ENCODE data around the gene SYCP1. TPM values are rescaled to one million over a fixed set of nuclear protein-coding genes. Genes with fewer than 3 reads are reported as not detected.
"Not testable (repeated sequence)": the region's sequence is repeated elsewhere in the genome, so short reads cannot be mapped to it uniquely, and the experiment has no call there.

The SYCP1 gene
- total RNA-seq, 1 experiment from 2014 or later = not detected

DNA sequence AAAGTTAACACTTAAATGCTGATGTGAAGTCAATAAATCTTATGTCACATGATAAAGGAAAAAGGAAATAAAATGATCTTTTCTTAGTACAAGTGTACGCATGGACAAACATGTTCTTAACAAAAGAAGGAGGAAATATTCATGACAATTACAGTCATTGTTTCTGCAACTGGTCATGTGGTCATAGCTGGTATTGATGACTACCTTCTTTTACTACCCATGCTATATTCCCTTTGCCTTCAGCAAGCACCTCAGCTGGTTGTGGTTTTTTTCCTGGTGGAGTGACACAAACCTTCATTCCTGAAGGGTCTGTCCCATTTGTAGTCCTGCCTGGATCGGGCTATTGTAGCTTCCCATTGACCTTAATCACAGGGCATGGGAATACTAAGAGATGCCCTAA, 151.5 kb downstream of the SYCP1 start:
- POLR2A ChIA-PET = no interaction called here
- intact Hi-C loops (cut with micrococcal nuclease) = no loop called here
- Mint-ChIP-seq H3K4me1 (ENCODE audit: insufficient read depth, unreplicated experiment) (no peaks in the 10 kb centered on the region), H3K27me3 (ENCODE audit: insufficient read depth, unreplicated experiment) (peaks cover 30% of the 10 kb centered on the region), H3K27ac (ENCODE audit: low read depth, unreplicated experiment) (no peak overlapping the region), H3K9me3 (ENCODE audit: unreplicated experiment) (no peaks in the 10 kb centered on the region), H3K36me3 (ENCODE audit: insufficient read depth, unreplicated experiment) (no peaks in the 10 kb centered on the region), H3K4me3 (ENCODE audit: unreplicated experiment) (no peak overlapping the region)
- TF ChIP-seq, protein P1, sequence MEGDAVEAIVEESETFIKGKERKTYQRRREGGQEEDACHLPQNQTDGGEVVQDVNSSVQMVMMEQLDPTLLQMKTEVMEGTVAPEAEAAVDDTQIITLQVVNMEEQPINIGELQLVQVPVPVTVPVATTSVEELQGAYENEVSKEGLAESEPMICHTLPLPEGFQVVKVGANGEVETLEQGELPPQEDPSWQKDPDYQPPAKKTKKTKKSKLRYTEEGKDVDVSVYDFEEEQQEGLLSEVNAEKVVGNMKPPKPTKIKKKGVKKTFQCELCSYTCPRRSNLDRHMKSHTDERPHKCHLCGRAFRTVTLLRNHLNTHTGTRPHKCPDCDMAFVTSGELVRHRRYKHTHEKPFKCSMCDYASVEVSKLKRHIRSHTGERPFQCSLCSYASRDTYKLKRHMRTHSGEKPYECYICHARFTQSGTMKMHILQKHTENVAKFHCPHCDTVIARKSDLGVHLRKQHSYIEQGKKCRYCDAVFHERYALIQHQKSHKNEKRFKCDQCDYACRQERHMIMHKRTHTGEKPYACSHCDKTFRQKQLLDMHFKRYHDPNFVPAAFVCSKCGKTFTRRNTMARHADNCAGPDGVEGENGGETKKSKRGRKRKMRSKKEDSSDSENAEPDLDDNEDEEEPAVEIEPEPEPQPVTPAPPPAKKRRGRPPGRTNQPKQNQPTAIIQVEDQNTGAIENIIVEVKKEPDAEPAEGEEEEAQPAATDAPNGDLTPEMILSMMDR (IDR thresholded peaks at IDR 0.05; ENCODE audit: unreplicated experiment) = no peak
- CTCF ChIA-PET = interaction anchor here (0.7 kb wide), 1 partner anchor 23 kb away, joined by 3 read pairs; no protein-coding TSS in a partner anchor
- no TSS peak for BruUV-seq (replicated peaks)
- no peak for DNase-seq (ENCODE audit: unreplicated experiment)

DNA sequence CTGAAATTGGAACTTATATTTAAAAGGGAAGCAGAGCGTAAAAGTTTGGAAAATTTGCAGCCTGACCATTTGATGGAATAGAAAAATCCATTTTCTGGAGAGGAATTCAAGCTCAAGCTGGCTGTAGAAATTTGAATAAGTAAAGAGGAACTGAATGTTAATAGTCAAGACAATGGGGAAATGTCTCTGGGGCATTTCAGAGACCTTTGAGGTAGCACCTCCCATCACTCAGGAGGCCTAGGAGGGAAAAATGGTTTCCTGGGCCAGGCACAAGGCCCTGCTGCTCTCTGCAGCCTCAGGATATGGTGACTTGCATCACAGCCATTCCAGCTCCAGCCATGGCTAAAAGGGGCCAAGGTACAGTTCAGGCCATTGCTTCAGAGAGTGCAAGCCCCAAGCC, 157.3 kb downstream of the SYCP1 start:
- TF ChIP-seq, protein P1 (IDR thresholded peaks at IDR 0.05; ENCODE audit: unreplicated experiment) = no peak
- DNase-seq (ENCODE audit: unreplicated experiment) = no peak
- H3K9me3 Mint-ChIP-seq (ENCODE audit: unreplicated experiment) = no peaks in the 10 kb centered on the region
- H3K27me3 Mint-ChIP-seq (ENCODE audit: insufficient read depth, unreplicated experiment) = no peaks in the 10 kb centered on the region
- no peaks in the 10 kb centered on the region for H3K36me3 Mint-ChIP-seq (ENCODE audit: insufficient read depth, unreplicated experiment)
- H3K4me1 Mint-ChIP-seq (ENCODE audit: insufficient read depth, unreplicated experiment) = no peaks in the 10 kb centered on the region
- ChIA-PET CTCF (no interaction called here), POLR2A (no interaction called here)
- no TSS peak for BruUV-seq (replicated peaks)
- no peak overlapping the region for H3K27ac Mint-ChIP-seq (ENCODE audit: low read depth, unreplicated experiment)
- no peak overlapping the region for H3K4me3 Mint-ChIP-seq (ENCODE audit: unreplicated experiment)
- intact Hi-C loops (cut with micrococcal nuclease) = no loop called here

DNA sequence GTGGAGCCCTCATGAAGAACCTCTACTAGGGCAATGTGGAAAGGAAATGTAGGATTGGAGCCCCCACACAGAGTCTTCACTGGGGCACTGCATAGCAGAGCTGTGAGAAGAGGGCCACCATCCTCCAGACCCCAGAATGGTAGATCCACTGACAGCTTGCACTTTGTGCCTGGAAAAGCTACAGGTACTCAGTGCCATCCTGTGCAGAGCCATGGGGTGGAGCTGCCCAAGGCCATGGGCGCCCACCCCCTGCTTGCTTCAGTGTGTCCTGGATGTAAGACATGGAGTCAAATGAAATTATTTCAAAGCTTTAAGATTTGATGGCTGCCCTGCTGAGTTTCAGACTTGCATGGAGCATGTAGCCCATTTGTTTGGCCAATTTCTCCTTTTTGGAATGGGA, 157.8 kb downstream of the SYCP1 start:
- no peak for DNase-seq (ENCODE audit: unreplicated experiment)
- H3K9me3 Mint-ChIP-seq (ENCODE audit: unreplicated experiment) = no peaks in the 10 kb centered on the region
- POLR2A ChIA-PET = no interaction called here

DNA sequence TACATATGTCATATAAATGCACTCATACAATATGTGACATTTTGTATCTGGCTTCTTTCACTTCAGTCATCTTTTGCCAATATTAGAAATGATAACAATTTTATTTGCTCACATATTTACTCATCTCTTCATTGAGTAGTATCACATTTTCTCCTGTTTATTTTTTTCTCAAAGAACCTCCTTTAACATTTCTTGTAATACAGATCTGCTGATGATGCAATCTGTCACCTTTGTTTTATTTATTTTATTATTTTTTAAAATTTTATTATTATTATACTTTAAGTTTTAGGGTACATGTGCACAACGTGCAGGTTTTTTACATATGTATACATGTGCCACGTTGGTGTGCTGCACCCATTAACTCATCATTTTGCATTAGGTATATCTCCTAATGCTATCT, 159.1 kb downstream of the SYCP1 start:
- H3K4me3 Mint-ChIP-seq (ENCODE audit: unreplicated experiment) = no peak overlapping the region
- POLR2A ChIA-PET = no interaction called here
- intact Hi-C loops (cut with micrococcal nuclease) = no loop called here
- H3K27ac Mint-ChIP-seq (ENCODE audit: low read depth, unreplicated experiment) = no peak overlapping the region
- H3K36me3 Mint-ChIP-seq (ENCODE audit: insufficient read depth, unreplicated experiment) = no peaks in the 10 kb centered on the region
- no peaks in the 10 kb centered on the region for H3K4me1 Mint-ChIP-seq (ENCODE audit: insufficient read depth, unreplicated experiment)
- peaks cover 5% of the 10 kb centered on the region for H3K9me3 Mint-ChIP-seq (ENCODE audit: unreplicated experiment)
- TF ChIP-seq, protein P1 (IDR thresholded peaks at IDR 0.05; ENCODE audit: unreplicated experiment) = no peak
- no TSS peak for BruUV-seq (replicated peaks)
- CTCF ChIA-PET = interaction anchor here (0.8 kb wide), 1 partner anchor 28 kb away, joined by 3 read pairs; no protein-coding TSS in a partner anchor
- H3K27me3 Mint-ChIP-seq (ENCODE audit: insufficient read depth, unreplicated experiment) = peaks cover 7% of the 10 kb centered on the region
- DNase-seq (ENCODE audit: unreplicated experiment) = no peak

More for the DNA sequence above, 157.8 kb downstream of the SYCP1 start:
- CTCF ChIA-PET = no interaction called here
- H3K27me3 Mint-ChIP-seq (ENCODE audit: insufficient read depth, unreplicated experiment) = no peaks in the 10 kb centered on the region
- intact Hi-C loops (cut with micrococcal nuclease) = no loop called here
- H3K4me3 Mint-ChIP-seq (ENCODE audit: unreplicated experiment) = no peak overlapping the region
- H3K27ac Mint-ChIP-seq (ENCODE audit: low read depth, unreplicated experiment) = no peak overlapping the region
- H3K36me3 Mint-ChIP-seq (ENCODE audit: insufficient read depth, unreplicated experiment) = no peaks in the 10 kb centered on the region
- H3K4me1 Mint-ChIP-seq (ENCODE audit: insufficient read depth, unreplicated experiment) = no peaks in the 10 kb centered on the region
- TF ChIP-seq, protein P1 (IDR thresholded peaks at IDR 0.05; ENCODE audit: unreplicated experiment) = no peak
- BruUV-seq (replicated peaks) = no TSS peak

DNA sequence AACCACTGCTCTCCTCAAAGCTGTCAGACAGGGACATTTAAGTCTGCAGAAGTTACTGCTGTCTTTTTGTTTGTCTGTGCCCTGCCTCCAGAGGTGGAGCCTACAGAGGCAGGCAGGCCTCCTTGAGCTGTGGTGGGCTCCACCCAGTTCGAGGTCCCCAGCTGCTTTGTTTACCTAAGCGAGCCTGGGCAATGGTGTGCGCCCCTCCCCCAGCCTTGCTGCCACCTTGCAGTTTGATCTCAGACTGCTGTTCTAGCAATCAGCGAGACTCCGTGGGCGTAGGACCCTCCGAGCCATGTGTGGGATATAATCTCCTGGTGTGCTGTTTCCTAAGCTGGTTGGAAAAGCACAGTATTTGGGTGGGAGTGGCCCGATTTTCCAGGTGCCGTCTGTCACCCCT, 164.9 kb downstream of the SYCP1 start:
- H3K9me3 Mint-ChIP-seq (ENCODE audit: unreplicated experiment); H3K4me3 Mint-ChIP-seq (ENCODE audit: unreplicated experiment); H3K27ac Mint-ChIP-seq (ENCODE audit: low read depth, unreplicated experiment); CTCF ChIA-PET; intact Hi-C loops (cut with micrococcal nuclease); H3K36me3 Mint-ChIP-seq (ENCODE audit: insufficient read depth, unreplicated experiment); DNase-seq (ENCODE audit: unreplicated experiment); POLR2A ChIA-PET; H3K4me1 Mint-ChIP-seq (ENCODE audit: insufficient read depth, unreplicated experiment); BruUV-seq (replicated peaks): not testable (repeated sequence)
- H3K27me3 Mint-ChIP-seq (ENCODE audit: insufficient read depth, unreplicated experiment) = peaks cover 49% of the 10 kb centered on the region
